BE2C (cell line): ENCODE measurements around the gene GPER1.

ENCODE experiments used
- DNase-seq: peaks from one replicate; pipeline ENCODE4 v3.0.0-alpha.2; 2020
- H3K27me3 ChIP-seq: fragments of 250-450 bp; sonication (Bioruptor Pico); 2 replicates; pipeline ENCODE4 v1.5.1; 2020; ENCODE audit warnings: mild to moderate bottlenecking
- H3K36me3 ChIP-seq: fragments of 250-450 bp; sonication (Bioruptor Pico); 2 replicates; pipeline ENCODE4 v1.5.1; 2020; ENCODE audit warnings: mild to moderate bottlenecking
- H3K4me1 ChIP-seq: fragments of 250-450 bp; sonication (Bioruptor Pico); 2 replicates; pipeline ENCODE4 v1.5.1; 2020
- H3K4me3 ChIP-seq: 2 replicates; pipeline ENCODE4 v1.5.1; 2011; ENCODE audit warnings: low read depth, low read length
- H3K9me3 ChIP-seq: fragments of 250-450 bp; sonication (Bioruptor Pico); 2 replicates; pipeline ENCODE4 v1.5.1; 2020
- CTCF ChIP-seq: IDR thresholded peaks from 2 replicates; pipeline ENCODE4 v1.5.1; 2012; ENCODE audit warnings: mild to moderate bottlenecking, low read depth, low read length

The GPER1 gene

GRCh38 chr7:1117321-1117928, 29.5 kb downstream of the GPER1 start:
- H3K4me3 ChIP-seq, result no peak overlapping the region
- H3K36me3 ChIP-seq, result no peaks in the 10 kb centered on the region; the same call in 1 of the 2 replicates
- DNase-seq, result no peak
- H3K4me1 ChIP-seq, result no peaks in the 10 kb centered on the region
- no peak for TF ChIP-seq CTCF
- no peaks in the 10 kb centered on the region for H3K9me3 ChIP-seq
- no peaks in the 10 kb centered on the region for H3K27me3 ChIP-seq

GRCh38 chr7:1119201-1119600, 31.3 kb downstream of the GPER1 start:
- H3K4me3 ChIP-seq, result no peak overlapping the region
- no peak for TF ChIP-seq CTCF
- H3K27me3 ChIP-seq, result no peaks in the 10 kb centered on the region
- no peaks in the 10 kb centered on the region for H3K9me3 ChIP-seq
- no peaks in the 10 kb centered on the region; the same call in 1 of the 2 replicates for H3K4me1 ChIP-seq
- no peaks in the 10 kb centered on the region; the same call in 1 of the 2 replicates for H3K36me3 ChIP-seq
- no peak for DNase-seq

- H3K4me3 ChIP-seq, result no peak overlapping the region
- H3K36me3 ChIP-seq, result peaks cover 8% of the 10 kb centered on the region
- no peaks in the 10 kb centered on the region; the same call in 1 of the 2 replicates for H3K4me1 ChIP-seq
- no peak for DNase-seq
- no peaks in the 10 kb centered on the region for H3K9me3 ChIP-seq
- no peak for TF ChIP-seq CTCF
- H3K27me3 ChIP-seq, result no peaks in the 10 kb centered on the region
Observed at GRCh38 chr7:1120791-1121190, 32.9 kb downstream of the GPER1 start.

- Histone ChIP-seq H3K4me3 (no peak overlapping the region), H3K4me1 (no peaks in the 10 kb centered on the region; the same call in 1 of the 2 replicates), H3K27me3 (no peaks in the 10 kb centered on the region), H3K9me3 (no peaks in the 10 kb centered on the region), H3K36me3 (peaks cover 10% of the 10 kb centered on the region)
- TF ChIP-seq CTCF, result no peak
- DNase-seq, result no peak
Observed at GRCh38 chr7:1121476-1121875, 33.6 kb downstream of the GPER1 start.

GRCh38 chr7:1121886-1122831, 34.2 kb downstream of the GPER1 start:
- peaks cover 10% of the 10 kb centered on the region for H3K36me3 ChIP-seq
- no peaks in the 10 kb centered on the region for H3K27me3 ChIP-seq
- TF ChIP-seq CTCF, result no peak
- H3K4me3 ChIP-seq, result no peak overlapping the region
- no peaks in the 10 kb centered on the region for H3K9me3 ChIP-seq
- no peak for DNase-seq
- no peaks in the 10 kb centered on the region; the same call in 1 of the 2 replicates for H3K4me1 ChIP-seq
